T-cell (primary cell): ENCODE measurements around the gene FNBP1. TPM values are rescaled to one million over a fixed set of nuclear protein-coding genes. Genes with fewer than 3 reads are reported as not detected.

Experiments
- ATAC-seq, 4 experiments: fragments of 200-7000 bp in 3 of 4; fragments of 150-1000 bp in 1 of 4; cut with Tn5 transposase; replicated peaks in 1 of 4; 1 replicate in 3 of 4; 2 replicates in 1 of 4; pipeline ENCODE4 v1.10.0; 2021; ENCODE audit warnings: moderate library complexity in 3 of 4, mild to moderate bottlenecking in 2 of 4, moderate number of reproducible peaks in 1 of 4
- CTCF ChIA-PET, 2 donors: fragments of 300-600 bp; sonication (Branson Sonifier 250); formaldehyde crosslinking; loops; one replicate each; lab custom pipeline; 2022; ENCODE audit warnings: antibody characterized with exemption in 2 of 2; lab: Charles Lee
- POLR2A ChIA-PET, 2 donors: fragments of 300-600 bp; sonication (Branson Sonifier 250); formaldehyde crosslinking; loops; one replicate each; lab custom pipeline; 2022; ENCODE audit warnings: antibody characterized with exemption in 2 of 2; lab: Charles Lee
- DNase-seq, 35 experiments: peaks; one replicate each; pipeline versions ENCODE4 v3.0.0 to v3.0.0-alpha.2; 2013 to 2023
- H3K27ac ChIP-seq: one replicate; pipeline ENCODE4 v1.5.1; 2013; ENCODE audit warnings: low read length
- H3K27me3 ChIP-seq, 2 experiments: replicated peaks in 1 of 2; 1 replicate in 1 of 2; 2 replicates in 1 of 2; pipeline versions ENCODE4 v1.6.1 to v1.7.0; 2013; ENCODE audit warnings: low read length in 1 of 2, mixed read lengths in 1 of 2; ENCODE audit not compliant: control insufficient read depth in 2 of 2, insufficient read depth in 2 of 2; ENCODE audit errors: extremely low read depth in 1 of 2
- H3K36me3 ChIP-seq, 2 donors: 1 replicate in 1 of 2; 2 replicates in 1 of 2; pipeline versions ENCODE4 v1.6.1 to v1.7.0; 2013; ENCODE audit warnings: low read length in 1 of 2; ENCODE audit not compliant: control insufficient read depth in 2 of 2, insufficient read depth in 1 of 2; ENCODE audit errors: extremely low read depth in 1 of 2
- H3K4me1 ChIP-seq, 2 experiments: 1 replicate in 1 of 2; 2 replicates in 1 of 2; pipeline versions ENCODE4 v1.6.1 to v1.7.0; 2013; ENCODE audit warnings: low read length in 2 of 2, mixed read lengths in 1 of 2; ENCODE audit not compliant: insufficient read depth in 2 of 2, control insufficient read depth in 1 of 2; ENCODE audit errors: extremely low read depth in 1 of 2
- H3K4me3 ChIP-seq, 2 donors: 1 replicate in 1 of 2; 2 replicates in 1 of 2; pipeline versions ENCODE4 v1.5.1 to v1.7.0; 2013; ENCODE audit warnings: mild to moderate bottlenecking in 2 of 2, low read length in 1 of 2, moderate library complexity in 1 of 2; ENCODE audit not compliant: control insufficient read depth in 1 of 2; ENCODE audit errors: extremely low read depth in 1 of 2
- H3K9me3 ChIP-seq: 2 replicates; pipeline ENCODE4 v1.7.0; 2013
- H3K27ac Mint-ChIP-seq, 2 donors: one replicate each; pipeline ENCODE4 v1.8.0; 2020 to 2021; ENCODE audit warnings: mild to moderate bottlenecking in 2 of 2, mixed read lengths in 2 of 2
- H3K27me3 Mint-ChIP-seq, 2 donors: one replicate each; pipeline ENCODE4 v1.8.0; 2021 to 2022; ENCODE audit warnings: mixed read lengths in 2 of 2
- H3K36me3 Mint-ChIP-seq: one replicate; pipeline ENCODE4 v1.8.0; 2021; ENCODE audit warnings: mixed read lengths
- H3K4me1 Mint-ChIP-seq, 3 donors: one replicate each; pipeline ENCODE4 v1.8.0; 2020 to 2022; ENCODE audit warnings: mixed read lengths in 3 of 3, mild to moderate bottlenecking in 1 of 3
- H3K4me3 Mint-ChIP-seq, 3 donors: one replicate each; pipeline ENCODE4 v1.8.0; 2020 to 2022; ENCODE audit warnings: mild to moderate bottlenecking in 3 of 3, mixed read lengths in 3 of 3, moderate library complexity in 3 of 3
- H3K9me3 Mint-ChIP-seq, 3 donors: one replicate each; pipeline ENCODE4 v1.8.0; 2020 to 2022; ENCODE audit warnings: mixed read lengths in 3 of 3
- WGBS: methylation state at CpG from one replicate; pipeline ENCODE4 v1.1.5; 2013; ENCODE audit warnings: missing lambda C conversion rate; ENCODE audit not compliant: insufficient coverage; 5-methylcytosine and 5-hydroxymethylcytosine counted together
- total RNA-seq, 35 experiments: library from RNA in 6 of 35; stranded (reverse) in 6 of 35; fragments of 120-200 nt in 1 of 35; gene quantifications; one replicate each; pipeline versions ENCODE4 v1.2.1 to v1.2.4 and lab custom pipeline; 2013 to 2026

FNBP1 gene
- total RNA-seq, 5 donors from 2014 or later (not counting 1 experiment from before 2014, with no cell fraction given), result 166 to 211 (median 182) TPM

DNA sequence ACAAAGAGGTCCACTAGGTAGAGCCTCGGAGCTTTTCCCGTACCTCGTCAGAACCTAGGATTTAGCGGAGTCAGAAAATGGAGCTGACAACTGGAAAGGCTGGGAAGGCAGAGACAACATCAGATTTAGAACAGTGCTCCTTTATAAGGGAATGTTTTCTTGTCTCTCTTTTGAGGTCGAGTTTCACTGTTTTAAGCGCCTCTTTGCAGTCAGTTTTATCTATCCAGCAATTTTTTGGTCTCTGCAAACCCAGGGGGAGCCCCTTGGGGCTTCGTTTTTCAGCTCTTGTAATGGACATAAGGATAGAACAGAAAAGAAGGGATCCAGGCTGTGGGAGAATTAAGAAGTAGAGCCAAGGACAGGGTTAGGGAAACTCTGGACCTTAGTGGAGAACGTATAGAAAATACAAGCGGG lies 80.5 kb downstream of the FNBP1 start:
- DNase-seq, result no peak
- peak overlapping the region; percentile 56 to 60 for H3K4me3 ChIP-seq
- H3K27ac Mint-ChIP-seq, result peak overlapping the region; percentile 97 to 99
- H3K9me3 ChIP-seq, result no peaks in the 10 kb centered on the region
- H3K27ac ChIP-seq, result peak overlapping the region; percentile 94
- H3K9me3 Mint-ChIP-seq, result no peaks in the 10 kb centered on the region
- CTCF ChIA-PET, result interaction anchor here (0.5 to 1.8 kb wide), 5 partner anchors 30 to 77 kb away, joined by 3 to 6 read pairs (median 6); no protein-coding TSS in a partner anchor
- H3K27me3 ChIP-seq, result no peaks in the 10 kb centered on the region
- POLR2A ChIA-PET, result interaction anchor here in 1 of 2 donors (0.7 to 1.6 kb wide), 7 partner anchors 8 to 70 kb away, joined by 3 to 6 read pairs (median 4); no protein-coding TSS in a partner anchor
- peaks cover 36% of the 10 kb centered on the region for H3K36me3 Mint-ChIP-seq
- H3K27me3 Mint-ChIP-seq, result no peaks in the 10 kb centered on the region
- H3K4me3 Mint-ChIP-seq, result peak overlapping the region; percentile 82 to 84 (median 84)
- 50% methylated on average over 6 of the region's 9 CpGs for WGBS
- H3K4me1 Mint-ChIP-seq, result peaks cover 72 to 76% (median 75%) of the 10 kb centered on the region in 3 donors
- ATAC-seq, result peak in 1 of 4 experiments; percentile 3
- H3K36me3 ChIP-seq, result peaks cover 14 to 49% of the 10 kb centered on the region in 2 donors
- peaks cover 42 to 69% of the 10 kb centered on the region in 2 experiments for H3K4me1 ChIP-seq

DNA sequence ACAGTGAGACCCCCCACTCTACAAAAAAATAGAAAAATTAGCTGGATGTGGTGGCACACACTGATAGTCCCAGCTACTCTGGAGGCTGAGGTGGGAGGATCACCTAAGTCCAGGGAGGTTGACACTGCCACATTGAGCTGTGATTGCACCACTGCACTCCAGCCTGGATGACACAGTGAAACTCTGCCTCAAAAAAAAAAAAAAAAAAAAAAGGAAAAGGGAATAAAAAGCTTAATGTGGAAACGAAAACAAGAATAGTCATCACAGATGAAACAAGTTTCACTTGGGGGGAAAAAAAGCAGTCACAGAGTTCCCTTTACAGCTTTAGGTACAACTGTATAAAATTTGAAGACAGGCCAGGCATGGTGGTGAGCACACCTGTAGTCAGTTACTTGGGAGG lies 84.2 kb downstream of the FNBP1 start:
- no peak overlapping the region for H3K4me3 ChIP-seq
- H3K27me3 ChIP-seq, result no peaks in the 10 kb centered on the region
- H3K36me3 ChIP-seq, result peaks cover 10 to 58% of the 10 kb centered on the region in 2 donors
- H3K27ac ChIP-seq, result peak overlapping the region; percentile 23
- ChIA-PET CTCF (interaction anchor here in 1 of 2 donors (1.3 kb wide), 1 partner anchor 74 kb away, joined by 3 read pairs; no protein-coding TSS in a partner anchor), POLR2A (interaction anchor here (0.6 to 1.8 kb wide), 5 partner anchors 10 to 125 kb away, joined by 3 to 8 read pairs (median 4); no protein-coding TSS in a partner anchor)
- no peak for DNase-seq
- peaks cover 23 to 64% of the 10 kb centered on the region in 2 experiments for H3K4me1 ChIP-seq
- H3K9me3 ChIP-seq, result no peaks in the 10 kb centered on the region
- peaks cover 33% of the 10 kb centered on the region for H3K36me3 Mint-ChIP-seq
- WGBS, result 60% methylated on average over 1 of the region's 1 CpG
- peaks cover 58 to 68% (median 65%) of the 10 kb centered on the region in 3 donors for H3K4me1 Mint-ChIP-seq
- H3K4me3 Mint-ChIP-seq, result no peak overlapping the region
- ATAC-seq, result no peak
- H3K9me3 Mint-ChIP-seq, result no peaks in the 10 kb centered on the region
- peak overlapping the region; percentile 57 to 58 for H3K27ac Mint-ChIP-seq
- H3K27me3 Mint-ChIP-seq, result no peaks in the 10 kb centered on the region

DNA sequence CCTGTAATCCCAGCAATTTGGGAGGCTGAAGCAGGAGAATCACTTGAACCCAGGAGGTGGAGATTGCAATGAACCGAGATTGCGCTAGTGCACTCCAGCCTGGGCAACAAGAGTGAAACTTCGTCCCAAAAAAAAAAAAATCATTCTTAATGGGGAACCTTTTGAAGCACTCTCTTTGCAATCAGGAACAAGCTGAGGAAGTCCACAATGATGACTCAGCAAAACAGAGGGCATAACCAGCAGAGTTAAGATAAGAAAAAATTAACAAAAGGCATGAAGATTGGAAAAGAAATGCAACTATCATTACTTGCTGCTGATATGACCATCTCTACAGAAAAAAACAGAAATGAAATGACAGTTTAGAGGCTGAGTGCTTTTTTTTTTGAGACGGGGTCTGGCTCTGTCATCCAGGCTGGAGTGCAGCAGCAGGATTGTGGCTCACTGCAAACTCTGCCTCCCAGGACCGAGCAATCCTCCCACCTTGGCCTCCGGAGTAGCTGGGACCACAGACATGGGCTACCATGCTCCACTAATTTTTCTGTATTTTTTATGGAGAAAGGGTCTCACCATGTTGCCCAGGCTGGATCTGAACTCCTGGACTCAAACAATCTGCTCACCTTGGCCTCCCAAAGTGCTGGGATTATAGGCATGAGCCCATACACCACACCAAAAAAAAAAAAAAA lies 88.0 kb downstream of the FNBP1 start:
- H3K4me1 ChIP-seq, result peaks cover 0 to 31% of the 10 kb centered on the region in 2 experiments
- Mint-ChIP-seq H3K36me3 (peaks cover 38% of the 10 kb centered on the region), H3K27ac (peak overlapping the region; percentile 50 to 66), H3K27me3 (no peaks in the 10 kb centered on the region), H3K4me1 (peaks cover 34 to 49% (median 43%) of the 10 kb centered on the region in 3 donors), H3K9me3 (no peaks in the 10 kb centered on the region), H3K4me3 (peak overlapping the region in 2 of 3 donors; percentile 6 to 9)
- ChIA-PET CTCF (interaction anchor here in 1 of 2 donors (0.6 to 1.0 kb wide), 3 partner anchors 10 to 60 kb away, joined by 4 to 5 read pairs (median 4); no protein-coding TSS in a partner anchor), POLR2A (interaction anchor here (0.6 to 1.0 kb wide), 5 partner anchors 8 to 126 kb away, joined by 3 to 8 read pairs (median 5); no protein-coding TSS in a partner anchor)
- ATAC-seq, result no peak
- H3K27me3 ChIP-seq, result no peaks in the 10 kb centered on the region
- H3K36me3 ChIP-seq, result peaks cover 10 to 67% of the 10 kb centered on the region in 2 donors
- peak overlapping the region; percentile 1 for H3K27ac ChIP-seq
- no peaks in the 10 kb centered on the region for H3K9me3 ChIP-seq
- no CpG with 5 or more reads among the region's 6 CpGs for WGBS
- H3K4me3 ChIP-seq, result no peak overlapping the region
- peak in 1 of 35 experiments; percentile 39 for DNase-seq

DNA sequence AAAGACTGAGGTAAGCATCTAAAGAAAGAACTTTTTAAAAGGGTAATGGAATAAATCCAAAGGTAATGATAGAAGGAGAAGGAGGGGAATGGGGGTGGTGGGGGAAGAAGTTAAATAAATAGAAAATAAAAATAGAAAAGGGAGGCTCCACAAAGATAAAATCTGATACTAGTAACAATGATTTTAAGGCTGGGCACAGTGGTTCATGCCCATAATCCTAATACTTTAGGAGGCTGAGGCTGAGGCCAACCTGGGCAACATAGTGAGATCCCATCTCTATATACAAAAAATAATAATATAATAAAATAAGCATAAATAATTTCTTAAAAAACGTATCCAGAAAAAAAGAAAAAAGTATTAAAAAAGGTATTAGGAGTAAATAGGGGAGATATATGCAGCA lies 89.3 kb downstream of the FNBP1 start:
- Histone ChIP-seq H3K4me1 (peaks cover 0 to 30% of the 10 kb centered on the region in 2 experiments), H3K36me3 (peaks cover 10 to 69% of the 10 kb centered on the region in 2 donors), H3K4me3 (no peak overlapping the region), H3K9me3 (no peaks in the 10 kb centered on the region), H3K27ac (no peak overlapping the region), H3K27me3 (no peaks in the 10 kb centered on the region)
- ATAC-seq, result no peak
- Mint-ChIP-seq H3K36me3 (peaks cover 45% of the 10 kb centered on the region), H3K4me1 (peaks cover 41 to 55% (median 52%) of the 10 kb centered on the region in 3 donors), H3K27me3 (no peaks in the 10 kb centered on the region), H3K27ac (peak overlapping the region in 1 of 2 donors; percentile 71), H3K9me3 (no peaks in the 10 kb centered on the region), H3K4me3 (no peak overlapping the region)
- WGBS, result no CpG with 5 or more reads among the region's 1 CpG
- POLR2A ChIA-PET, result interaction anchor here in 1 of 2 donors (1.0 kb wide), 1 partner anchor 9 kb away, joined by 5 read pairs; no protein-coding TSS in a partner anchor
- DNase-seq, result no peak
- CTCF ChIA-PET, result interaction anchor here in 1 of 2 donors (1.0 kb wide), 1 partner anchor 9 kb away, joined by 4 read pairs; no protein-coding TSS in a partner anchor

DNA sequence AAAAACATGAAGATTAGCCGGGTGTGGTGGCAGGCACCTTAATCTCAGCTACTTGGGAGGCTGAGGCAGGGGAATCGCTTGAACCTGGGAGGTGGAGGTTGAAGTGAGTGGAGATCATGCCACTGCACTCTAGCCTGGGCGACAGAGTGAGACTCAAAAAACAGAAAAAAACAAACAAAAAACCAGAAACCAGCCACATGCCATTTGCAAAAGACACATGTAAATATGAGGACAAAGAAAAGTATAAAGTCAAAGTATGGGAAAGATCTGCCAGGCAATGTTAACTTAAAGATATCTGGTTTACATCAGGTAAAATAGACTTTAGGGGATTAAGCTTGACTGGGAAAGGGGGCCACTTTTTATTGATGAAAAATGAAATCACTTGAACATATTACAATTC lies 90.7 kb downstream of the FNBP1 start:
- WGBS, result no CpG with 5 or more reads among the region's 3 CpGs
- H3K4me3 Mint-ChIP-seq, result no peak overlapping the region
- CTCF ChIA-PET, result no interaction called here
- H3K9me3 Mint-ChIP-seq, result no peaks in the 10 kb centered on the region
- H3K27me3 Mint-ChIP-seq, result no peaks in the 10 kb centered on the region
- DNase-seq, result no peak
- POLR2A ChIA-PET, result interaction anchor here (0.6 to 0.7 kb wide), 2 partner anchors 23 to 38 kb away, joined by 3 to 10 read pairs; no protein-coding TSS in a partner anchor
- no peak overlapping the region for H3K27ac ChIP-seq
- peaks cover 3 to 63% of the 10 kb centered on the region in 2 donors for H3K36me3 ChIP-seq
- H3K9me3 ChIP-seq, result no peaks in the 10 kb centered on the region
- no peaks in the 10 kb centered on the region for H3K27me3 ChIP-seq
- H3K4me1 Mint-ChIP-seq, result peaks cover 43 to 46% (median 44%) of the 10 kb centered on the region in 3 donors
- ATAC-seq, result no peak
- no peak overlapping the region for H3K4me3 ChIP-seq
- peaks cover 40% of the 10 kb centered on the region for H3K36me3 Mint-ChIP-seq
- H3K4me1 ChIP-seq, result peaks cover under 1 to 23% of the 10 kb centered on the region in 2 experiments
- H3K27ac Mint-ChIP-seq, result peak overlapping the region; percentile 16 to 82

DNA sequence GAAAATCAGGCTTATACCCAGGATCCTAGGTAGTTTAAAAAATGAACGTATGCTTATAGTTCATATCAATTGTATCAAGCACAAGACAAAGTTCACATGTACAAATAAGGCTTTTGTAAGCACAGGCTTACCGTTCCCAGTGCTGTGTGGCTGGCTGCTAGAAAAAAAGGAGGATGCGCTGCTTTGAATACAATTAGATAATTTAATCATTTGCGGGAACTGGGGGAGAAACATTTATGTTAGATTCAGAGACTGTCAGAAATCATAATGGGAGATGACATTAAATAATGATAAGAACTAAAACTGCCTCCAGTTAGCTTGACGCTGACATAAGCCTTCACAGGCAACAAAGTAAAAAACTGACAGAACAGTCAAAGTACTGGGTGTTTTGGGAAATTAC lies 93.2 kb downstream of the FNBP1 start:
- Mint-ChIP-seq H3K4me1 (peaks cover 48 to 58% (median 50%) of the 10 kb centered on the region in 3 donors), H3K4me3 (no peak overlapping the region), H3K27ac (peak overlapping the region; percentile 44 to 49), H3K9me3 (no peaks in the 10 kb centered on the region), H3K27me3 (no peaks in the 10 kb centered on the region), H3K36me3 (peaks cover 41% of the 10 kb centered on the region)
- 100% methylated on average over 1 of the region's 5 CpGs for WGBS
- Histone ChIP-seq H3K4me3 (no peak overlapping the region), H3K36me3 (peaks cover 0 to 44% of the 10 kb centered on the region in 2 donors), H3K4me1 (peaks cover 14 to 22% of the 10 kb centered on the region in 2 experiments), H3K27ac (no peak overlapping the region), H3K9me3 (no peaks in the 10 kb centered on the region), H3K27me3 (no peaks in the 10 kb centered on the region)
- POLR2A ChIA-PET, result interaction anchor here in 1 of 2 donors (1.4 kb wide), 1 partner anchor 12 kb away, joined by 4 read pairs; no protein-coding TSS in a partner anchor
- DNase-seq (no peak), ATAC-seq (no peak)
- CTCF ChIA-PET, result interaction anchor here in 1 of 2 donors (0.5 kb wide), 1 partner anchor 46 kb away, joined by 5 read pairs; no protein-coding TSS in a partner anchor
